Measurements from ENCODE around the gene RHOBTB1. TPM values are rescaled to one million over a fixed set of nuclear protein-coding genes. Genes with fewer than 3 reads are reported as not detected.

Gene RHOBTB1
- total RNA-seq, 1 donor from 2014 or later, result 0.24 TPM

GRCh38 chr10:60986791-60987190 is 42.8 kb upstream of the RHOBTB1 start:
- ATAC-seq (ENCODE audit: low read depth), result no peak
- CTCF ChIA-PET, result no interaction called here
- TF ChIP-seq CTCF (IDR thresholded peaks at IDR 0.05), result no peak

GRCh38 chr10:60985951-60986350 is 42.0 kb upstream of the RHOBTB1 start:
- Mint-ChIP-seq H3K4me3 (no peak overlapping the region), H3K9me3 (peaks cover 6% of the 10 kb centered on the region), H3K27ac (no peak overlapping the region), H3K27me3 (peaks cover 11% of the 10 kb centered on the region), H3K4me1 (no peaks in the 10 kb centered on the region), H3K36me3 (ENCODE audit: low read depth) (no peaks in the 10 kb centered on the region)
- DNase-seq, result no peak
- ChIA-PET POLR2A (no interaction called here), CTCF (no interaction called here)
- TF ChIP-seq CTCF (IDR thresholded peaks at IDR 0.05), result no peak
- intact Hi-C loops (cut with micrococcal nuclease), result no loop called here
- no peak for ATAC-seq (ENCODE audit: low read depth)

More at GRCh38 chr10:60986791-60987190, 42.8 kb upstream of the RHOBTB1 start:
- Mint-ChIP-seq H3K9me3 (peaks cover 6% of the 10 kb centered on the region), H3K4me1 (no peaks in the 10 kb centered on the region), H3K36me3 (ENCODE audit: low read depth) (no peaks in the 10 kb centered on the region), H3K27ac (no peak overlapping the region), H3K4me3 (no peak overlapping the region), H3K27me3 (peaks cover 13% of the 10 kb centered on the region)
- intact Hi-C loops (cut with micrococcal nuclease), result no loop called here
- POLR2A ChIA-PET, result no interaction called here
- DNase-seq, result no peak

GRCh38 chr10:60980997-60981396 is 37.0 kb upstream of the RHOBTB1 start:
- intact Hi-C loops (cut with micrococcal nuclease), result no loop called here
- ChIA-PET POLR2A (no interaction called here), CTCF (no interaction called here)
- Mint-ChIP-seq H3K9me3 (no peaks in the 10 kb centered on the region), H3K27me3 (peaks cover 3% of the 10 kb centered on the region), H3K27ac (no peak overlapping the region), H3K4me1 (no peaks in the 10 kb centered on the region), H3K4me3 (no peak overlapping the region), H3K36me3 (ENCODE audit: low read depth) (no peaks in the 10 kb centered on the region)
- no peak for ATAC-seq (ENCODE audit: low read depth)
- TF ChIP-seq CTCF (IDR thresholded peaks at IDR 0.05), result no peak
- no peak for DNase-seq

GRCh38 chr10:60979667-60980104 is 35.7 kb upstream of the RHOBTB1 start:
- H3K27me3 Mint-ChIP-seq, result peaks cover 3% of the 10 kb centered on the region
- ATAC-seq (ENCODE audit: low read depth), result no peak

More at GRCh38 chr10:60979667-60980104, 35.7 kb upstream of the RHOBTB1 start:
- no peak overlapping the region for H3K4me3 Mint-ChIP-seq
- H3K36me3 Mint-ChIP-seq (ENCODE audit: low read depth), result no peaks in the 10 kb centered on the region
- no peak overlapping the region for H3K27ac Mint-ChIP-seq
- no peak for TF ChIP-seq CTCF (IDR thresholded peaks at IDR 0.05)
- H3K9me3 Mint-ChIP-seq, result no peaks in the 10 kb centered on the region
- ChIA-PET POLR2A (no interaction called here), CTCF (no interaction called here)
- no peaks in the 10 kb centered on the region for H3K4me1 Mint-ChIP-seq
- intact Hi-C loops (cut with micrococcal nuclease), result no loop called here
- DNase-seq, result no peak

All from activated B cell treated with CpG ODN at 0.5 μM for 24 hours (primary cell).